ENCODE results near the gene MRPL45. TPM values are rescaled to one million over a fixed set of nuclear protein-coding genes. Genes with fewer than 3 reads are reported as not detected.

The MRPL45 gene
- total RNA-seq, 4 donors from 2014 or later: 25.8 to 34.5 (median 29.4) TPM

DNA sequence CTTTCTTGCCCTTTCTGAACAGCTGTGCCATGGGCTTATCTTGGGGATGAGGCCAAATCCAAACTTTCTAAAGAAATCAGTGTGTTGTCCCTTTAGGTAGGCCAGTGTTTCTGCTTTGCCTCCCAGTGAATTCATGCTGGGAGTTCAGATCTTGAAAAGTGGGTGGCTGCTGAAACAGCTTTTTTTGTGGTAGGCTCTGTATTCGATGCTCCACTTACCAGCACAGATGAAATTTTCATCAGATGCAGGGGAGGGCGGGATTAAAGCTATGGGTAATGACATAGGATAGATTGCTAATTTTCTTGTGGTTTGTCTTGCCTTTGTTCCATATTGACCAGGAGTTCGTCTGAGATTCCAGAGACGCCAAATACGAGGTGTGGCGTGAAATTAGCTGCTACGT, 57.5 kb downstream of the MRPL45 start:
- DNase-seq (ENCODE audit: low spot score in 2 of 2): no peak
- TF ChIP-seq POLR2A (IDR thresholded peaks at IDR 0.05): no peak
- TF ChIP-seq, protein P1, sequence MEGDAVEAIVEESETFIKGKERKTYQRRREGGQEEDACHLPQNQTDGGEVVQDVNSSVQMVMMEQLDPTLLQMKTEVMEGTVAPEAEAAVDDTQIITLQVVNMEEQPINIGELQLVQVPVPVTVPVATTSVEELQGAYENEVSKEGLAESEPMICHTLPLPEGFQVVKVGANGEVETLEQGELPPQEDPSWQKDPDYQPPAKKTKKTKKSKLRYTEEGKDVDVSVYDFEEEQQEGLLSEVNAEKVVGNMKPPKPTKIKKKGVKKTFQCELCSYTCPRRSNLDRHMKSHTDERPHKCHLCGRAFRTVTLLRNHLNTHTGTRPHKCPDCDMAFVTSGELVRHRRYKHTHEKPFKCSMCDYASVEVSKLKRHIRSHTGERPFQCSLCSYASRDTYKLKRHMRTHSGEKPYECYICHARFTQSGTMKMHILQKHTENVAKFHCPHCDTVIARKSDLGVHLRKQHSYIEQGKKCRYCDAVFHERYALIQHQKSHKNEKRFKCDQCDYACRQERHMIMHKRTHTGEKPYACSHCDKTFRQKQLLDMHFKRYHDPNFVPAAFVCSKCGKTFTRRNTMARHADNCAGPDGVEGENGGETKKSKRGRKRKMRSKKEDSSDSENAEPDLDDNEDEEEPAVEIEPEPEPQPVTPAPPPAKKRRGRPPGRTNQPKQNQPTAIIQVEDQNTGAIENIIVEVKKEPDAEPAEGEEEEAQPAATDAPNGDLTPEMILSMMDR (IDR thresholded peaks at IDR 0.05): no peak
- intact Hi-C loops (cut with DNase I; ENCODE audit: low total_unique reads): no loop called here
- H3K4me3 ChIP-seq (ENCODE audit: low read depth, poor library complexity, severe bottlenecking): no peak overlapping the region
- whole genome bisulfite sequencing, 2 donors: 67 to 75% methylated on average over 7 of the region's 7 CpGs

DNA sequence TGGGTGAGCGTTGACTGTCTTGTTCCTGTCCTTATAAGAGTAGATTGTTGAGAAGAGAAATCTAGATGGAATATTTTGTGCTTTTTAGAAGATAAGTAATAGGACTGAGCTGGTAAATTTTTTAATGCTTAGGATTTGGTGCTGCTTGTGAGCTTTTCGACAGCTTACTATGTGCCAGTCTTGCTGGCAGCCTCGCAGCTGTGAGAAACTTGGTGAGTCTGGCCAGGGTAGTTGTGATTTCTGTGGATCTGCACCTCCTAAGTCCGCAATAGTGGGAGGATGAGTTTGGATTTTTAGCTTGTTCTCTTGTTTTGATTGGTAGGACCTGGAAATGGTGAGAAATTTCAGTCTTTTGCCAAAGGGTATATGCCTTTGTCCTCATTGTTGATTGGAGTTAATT, 58.3 kb downstream of the MRPL45 start:
- WGBS, 2 donors: 79 to 87% methylated on average over 4 of the region's 4 CpGs

DNA sequence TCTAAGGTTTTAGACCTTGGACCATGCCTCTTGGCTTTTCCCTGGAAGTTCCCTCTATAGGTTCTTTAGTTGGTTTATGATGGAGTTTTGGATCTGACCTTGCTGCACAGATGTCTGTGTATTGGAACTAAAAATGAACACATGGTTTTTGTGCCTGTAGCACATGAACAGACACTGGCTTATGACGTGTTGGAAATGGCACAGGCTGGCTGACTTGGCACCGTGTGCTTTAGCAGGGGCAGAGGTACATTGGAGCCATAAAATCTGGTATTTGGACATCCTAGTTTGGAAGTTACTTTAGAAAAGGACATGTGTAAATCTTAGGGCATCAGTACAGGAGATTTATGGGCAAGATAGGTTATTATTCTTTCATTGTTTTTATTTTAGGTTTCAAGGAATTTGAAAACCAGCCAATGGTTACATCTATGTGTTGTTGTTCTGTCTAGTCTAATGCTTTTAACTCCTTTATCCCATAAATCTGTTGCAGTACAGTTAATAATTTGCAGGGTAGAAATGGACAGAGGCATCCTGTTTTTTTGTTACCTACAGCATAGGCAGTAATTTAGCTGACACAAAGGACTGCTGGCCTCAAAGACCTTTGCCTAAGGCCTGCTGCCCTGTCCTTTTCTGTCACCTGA, 60.6 kb downstream of the MRPL45 start:
- no peak overlapping the region for H3K4me3 ChIP-seq (ENCODE audit: low read depth, poor library complexity, severe bottlenecking)
- intact Hi-C loops (cut with DNase I; ENCODE audit: low total_unique reads): no loop called here
- TF ChIP-seq, protein P1 (IDR thresholded peaks at IDR 0.05): no peak
- no peak for TF ChIP-seq POLR2A (IDR thresholded peaks at IDR 0.05)
- 14 to 20% methylated on average over 2 of the region's 2 CpGs for WGBS, 2 donors
- DNase-seq (ENCODE audit: low spot score in 2 of 2): no peak

More for the DNA sequence above, 58.3 kb downstream of the MRPL45 start:
- intact Hi-C loops (cut with DNase I; ENCODE audit: low total_unique reads): no loop called here
- no peak overlapping the region for H3K4me3 ChIP-seq (ENCODE audit: low read depth, poor library complexity, severe bottlenecking)
- TF ChIP-seq, protein P1 (IDR thresholded peaks at IDR 0.05): no peak
- no peak for TF ChIP-seq POLR2A (IDR thresholded peaks at IDR 0.05)
- no peak for DNase-seq (ENCODE audit: low spot score in 2 of 2)

DNA sequence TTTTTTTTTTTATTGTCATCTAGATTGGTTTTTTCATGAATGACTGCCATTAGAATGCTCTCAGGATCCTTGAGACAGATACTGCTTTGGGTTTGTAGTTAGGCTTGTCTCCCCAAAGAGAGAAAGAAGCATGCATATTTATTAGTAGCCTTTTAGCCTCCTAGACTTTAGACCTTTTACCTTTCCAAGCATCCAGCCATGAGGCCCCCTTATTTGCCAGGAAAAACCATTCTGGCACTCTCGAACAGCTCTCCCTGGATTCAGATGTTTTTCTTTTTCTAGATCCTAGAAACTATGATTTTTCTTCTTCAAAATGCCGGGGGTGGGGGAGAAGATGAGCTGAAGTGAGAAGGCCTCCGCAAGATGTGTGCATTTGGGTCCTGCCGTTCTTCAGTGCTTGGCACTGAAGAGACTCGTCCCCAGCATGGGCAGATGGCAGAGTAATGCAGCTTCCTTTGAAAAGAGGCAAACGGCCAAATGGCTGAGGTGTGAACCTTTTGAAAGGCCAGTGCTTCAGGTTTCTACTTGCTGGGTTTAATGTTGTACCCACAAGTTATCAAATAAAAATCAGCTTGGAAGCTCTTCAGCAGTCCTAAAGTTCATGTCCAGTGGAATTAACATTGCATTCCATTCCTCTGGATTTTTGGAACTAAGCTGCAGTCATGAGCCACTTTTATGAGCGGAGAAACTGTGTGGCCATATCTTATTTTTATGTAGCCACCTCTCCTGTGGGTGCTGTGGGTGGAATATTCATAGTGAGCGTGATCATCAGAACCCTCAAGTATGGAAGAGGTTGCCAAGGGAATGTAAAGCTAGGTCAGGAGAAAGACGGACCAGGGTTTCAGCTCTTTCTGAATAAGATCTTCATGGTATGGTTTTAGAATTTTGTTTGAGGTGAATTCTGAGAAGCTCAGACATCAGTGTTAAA, 61.9 kb downstream of the MRPL45 start:
- 59 to 60% methylated on average over 9 of the region's 9 CpGs for WGBS, 2 donors
- DNase-seq (ENCODE audit: low spot score in 2 of 2): no peak
- TF ChIP-seq, protein P1 (IDR thresholded peaks at IDR 0.05): no peak
- TF ChIP-seq POLR2A (IDR thresholded peaks at IDR 0.05): no peak
- intact Hi-C loops (cut with DNase I; ENCODE audit: low total_unique reads): no loop called here
- H3K4me3 ChIP-seq (ENCODE audit: low read depth, poor library complexity, severe bottlenecking): no peak overlapping the region

DNA sequence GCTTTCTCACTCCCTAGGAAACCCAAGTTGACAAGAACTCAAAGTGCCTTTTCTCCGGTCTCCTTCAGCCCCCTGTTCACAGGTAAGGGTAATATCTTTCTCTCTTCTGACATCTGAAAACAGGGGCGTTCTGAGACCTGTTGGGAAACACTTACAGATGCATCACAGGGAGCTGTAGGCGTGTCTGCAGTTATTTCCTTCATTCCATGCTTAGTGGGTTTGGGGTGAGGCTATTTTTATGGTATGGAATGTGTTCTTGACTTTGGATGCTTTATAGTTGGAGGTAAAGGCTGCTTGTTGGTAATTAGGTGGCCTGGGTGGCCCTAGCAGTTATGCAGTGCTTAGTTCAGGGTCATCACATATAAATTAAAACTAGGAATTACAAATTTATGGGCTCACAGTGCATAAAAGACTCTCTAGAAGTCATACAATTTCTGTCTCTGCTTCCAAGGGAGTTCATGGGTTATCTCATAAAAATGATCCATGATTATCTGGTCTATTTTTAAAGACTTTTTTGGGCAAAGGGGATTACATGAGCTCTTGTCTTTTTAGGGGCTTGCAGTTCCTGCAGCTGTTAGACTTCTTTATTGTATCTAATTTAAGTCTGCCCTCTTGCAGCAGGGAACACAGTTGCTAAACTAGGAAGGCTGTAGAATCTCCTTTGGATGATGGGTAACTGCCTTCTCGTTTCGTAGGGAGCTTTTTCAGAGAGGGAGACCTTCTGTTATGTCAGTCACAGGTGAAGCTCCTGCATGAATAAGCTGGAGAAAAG, 64.9 kb downstream of the MRPL45 start:
- no peak for DNase-seq (ENCODE audit: low spot score in 2 of 2)
- TF ChIP-seq, protein P1 (IDR thresholded peaks at IDR 0.05): no peak
- no peak overlapping the region for H3K4me3 ChIP-seq (ENCODE audit: low read depth, poor library complexity, severe bottlenecking)
- whole genome bisulfite sequencing, 2 donors: 78 to 79% methylated on average over 5 of the region's 5 CpGs
- intact Hi-C loops (cut with DNase I; ENCODE audit: low total_unique reads): no loop called here

Measured in lower leg skin (tissue), 4 donors.